ENCODE measurements around the gene BPIFA3.

DNA sequence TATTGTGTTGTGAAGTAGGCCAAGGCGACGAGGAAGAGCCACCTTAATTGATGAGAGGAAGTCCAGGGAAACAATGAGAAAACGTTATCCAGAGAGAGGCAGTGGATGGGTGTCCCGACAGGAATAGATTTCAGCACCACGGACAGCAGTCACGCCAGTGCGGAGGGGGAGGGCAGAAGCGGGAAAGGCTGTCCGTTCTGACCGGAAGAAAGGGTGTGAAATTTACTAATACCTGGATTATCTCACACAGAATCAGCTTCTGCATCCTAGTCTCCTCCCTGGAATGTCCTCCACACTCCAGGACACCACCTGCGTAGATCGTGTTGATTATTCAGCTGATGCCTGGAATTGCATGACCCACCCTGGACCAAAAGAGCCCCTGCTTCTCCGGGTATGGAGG is 7.4 kb upstream of the BPIFA3 start:
- TF ChIP-seq, protein P1, sequence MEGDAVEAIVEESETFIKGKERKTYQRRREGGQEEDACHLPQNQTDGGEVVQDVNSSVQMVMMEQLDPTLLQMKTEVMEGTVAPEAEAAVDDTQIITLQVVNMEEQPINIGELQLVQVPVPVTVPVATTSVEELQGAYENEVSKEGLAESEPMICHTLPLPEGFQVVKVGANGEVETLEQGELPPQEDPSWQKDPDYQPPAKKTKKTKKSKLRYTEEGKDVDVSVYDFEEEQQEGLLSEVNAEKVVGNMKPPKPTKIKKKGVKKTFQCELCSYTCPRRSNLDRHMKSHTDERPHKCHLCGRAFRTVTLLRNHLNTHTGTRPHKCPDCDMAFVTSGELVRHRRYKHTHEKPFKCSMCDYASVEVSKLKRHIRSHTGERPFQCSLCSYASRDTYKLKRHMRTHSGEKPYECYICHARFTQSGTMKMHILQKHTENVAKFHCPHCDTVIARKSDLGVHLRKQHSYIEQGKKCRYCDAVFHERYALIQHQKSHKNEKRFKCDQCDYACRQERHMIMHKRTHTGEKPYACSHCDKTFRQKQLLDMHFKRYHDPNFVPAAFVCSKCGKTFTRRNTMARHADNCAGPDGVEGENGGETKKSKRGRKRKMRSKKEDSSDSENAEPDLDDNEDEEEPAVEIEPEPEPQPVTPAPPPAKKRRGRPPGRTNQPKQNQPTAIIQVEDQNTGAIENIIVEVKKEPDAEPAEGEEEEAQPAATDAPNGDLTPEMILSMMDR (IDR thresholded peaks at IDR 0.05) = no peak
- TF ChIP-seq EZH2 (IDR thresholded peaks at IDR 0.05) = no peak

Data from neural progenitor cell (in vitro differentiated cells).